Gastrocnemius medialis (tissue), 4 donors: ENCODE results near the gene RAB22A.

Source experiments
- CTCF ChIP-seq, 5 experiments: fragments of 450-650 bp in 3 of 5; fragments of 200-600 bp in 2 of 5; sonication (generic) in 2 of 5; IDR thresholded peaks in 4 of 5; conservative IDR thresholded peaks in 1 of 5; 1 replicate in 4 of 5; 2 replicates in 1 of 5; pipeline ENCODE4 v1.5.1; 2016 to 2019; ENCODE audit warnings: antibody characterized with exemption in 5 of 5, mild to moderate bottlenecking in 3 of 5, moderate library complexity in 3 of 5
- POLR2A ChIP-seq, 2 donors: fragments of 450-650 bp; IDR thresholded peaks; one replicate each; pipeline ENCODE4 v1.6.1; 2017; ENCODE audit warnings: antibody characterized with exemption in 2 of 2, mild to moderate bottlenecking in 2 of 2, moderate library complexity in 2 of 2

DNA sequence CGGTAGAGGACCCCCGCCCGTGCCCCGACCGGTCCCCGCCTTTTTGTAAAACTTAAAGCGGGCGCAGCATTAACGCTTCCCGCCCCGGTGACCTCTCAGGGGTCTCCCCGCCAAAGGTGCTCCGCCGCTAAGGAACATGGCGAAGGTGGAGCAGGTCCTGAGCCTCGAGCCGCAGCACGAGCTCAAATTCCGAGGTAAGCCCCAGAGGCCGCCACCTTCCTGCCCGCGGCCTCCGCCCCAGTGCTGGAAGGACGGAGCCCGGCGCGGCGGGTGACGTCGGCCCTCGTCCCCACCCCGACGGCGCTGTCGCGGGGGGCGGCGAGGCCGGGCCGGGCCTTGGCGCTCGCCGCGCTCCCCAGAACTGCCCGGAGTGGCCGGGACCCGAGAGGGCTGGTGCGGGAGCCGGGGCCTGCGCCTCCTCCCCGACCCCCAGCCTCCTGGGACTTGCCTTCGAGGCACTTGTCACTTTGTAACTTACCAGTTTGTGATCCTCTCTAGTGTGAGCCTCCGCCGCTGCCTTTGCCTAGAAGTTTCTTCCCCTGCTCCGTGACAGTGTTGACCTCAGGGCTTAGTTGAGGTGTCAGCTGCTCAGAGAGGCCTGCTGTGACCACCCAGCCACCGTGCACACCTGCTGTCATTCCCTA, 79.9 kb downstream of the RAB22A start:
- TF ChIP-seq POLR2A (IDR thresholded peaks at IDR 0.05) (no peak), CTCF (IDR thresholded peaks at IDR 0.05 in 4 of 5, conservative IDR thresholded peaks at IDR 0.05 in 1 of 5) (no peak)
